Trophoblast cell (in vitro differentiated cells and primary cell): Measurements from ENCODE around the gene OLFM1.

Experiments
- DNase-seq, 2 donors: peaks; one replicate each; pipeline ENCODE4 v3.0.0-alpha.2; 2016
- H2AFZ ChIP-seq: 2 replicates; pipeline ENCODE4 v1.6.1; 2013; ENCODE audit warnings: low read length, moderate library complexity, mild to moderate bottlenecking; ENCODE audit not compliant: insufficient read depth, poor library complexity
- H2AK5ac ChIP-seq: 2 replicates; pipeline ENCODE4 v1.6.1; 2013; ENCODE audit warnings: mild to moderate bottlenecking, low read length
- H2BK120ac ChIP-seq: 2 replicates; pipeline ENCODE4 v1.6.1; 2013; ENCODE audit warnings: low read length, mild to moderate bottlenecking, moderate library complexity; ENCODE audit not compliant: insufficient read depth, poor library complexity
- H2BK12ac ChIP-seq: 2 replicates; pipeline ENCODE4 v1.6.1; 2013; ENCODE audit warnings: mild to moderate bottlenecking, low read length, moderate library complexity
- H2BK5ac ChIP-seq: 2 replicates; pipeline ENCODE4 v1.6.1; 2013; ENCODE audit warnings: low read length, low read depth, moderate library complexity, mild to moderate bottlenecking; ENCODE audit not compliant: poor library complexity
- H3K14ac ChIP-seq: 2 replicates; pipeline ENCODE4 v1.6.1; 2013; ENCODE audit warnings: mild to moderate bottlenecking, low read length
- H3K18ac ChIP-seq: 2 replicates; pipeline ENCODE4 v1.6.1; 2013; ENCODE audit warnings: mild to moderate bottlenecking, low read length
- H3K23ac ChIP-seq: 2 replicates; pipeline ENCODE4 v1.6.1; 2013; ENCODE audit warnings: low read length
- H3K27ac ChIP-seq: 2 replicates; pipeline ENCODE4 v1.5.1; 2013; ENCODE audit warnings: low read depth, mild to moderate bottlenecking, inconsistent platforms, low read length, moderate library complexity
- H3K27me3 ChIP-seq: 2 replicates; pipeline ENCODE4 v1.6.1; 2013; ENCODE audit warnings: inconsistent platforms, mild to moderate bottlenecking, low read length, moderate library complexity; ENCODE audit not compliant: insufficient read depth
- H3K36me3 ChIP-seq, 2 experiments: 1 replicate in 1 of 2; 2 replicates in 1 of 2; pipeline ENCODE4 v1.6.1; 2013; ENCODE audit warnings: low read length in 2 of 2, mild to moderate bottlenecking in 2 of 2, moderate library complexity in 1 of 2; ENCODE audit not compliant: insufficient read depth in 2 of 2, control insufficient read depth in 1 of 2
- H3K4ac ChIP-seq: 2 replicates; pipeline ENCODE4 v1.6.1; 2013; ENCODE audit warnings: low read depth, mild to moderate bottlenecking, low read length, moderate library complexity
- H3K4me1 ChIP-seq, 2 experiments: 1 replicate in 1 of 2; 2 replicates in 1 of 2; pipeline ENCODE4 v1.6.1; 2013; ENCODE audit warnings: low read length in 2 of 2, mild to moderate bottlenecking in 2 of 2, moderate library complexity in 1 of 2; ENCODE audit not compliant: insufficient read depth in 2 of 2, control insufficient read depth in 1 of 2
- H3K4me2 ChIP-seq: 2 replicates; pipeline ENCODE4 v1.6.1; 2013; ENCODE audit warnings: inconsistent platforms, mild to moderate bottlenecking, low read length, moderate library complexity
- H3K4me3 ChIP-seq: 2 replicates; pipeline ENCODE4 v1.5.1; 2013; ENCODE audit warnings: mild to moderate bottlenecking, low read depth, low read length, inconsistent platforms
- H3K79me1 ChIP-seq: one replicate; pipeline ENCODE4 v1.6.1; 2013; ENCODE audit warnings: low read length
- H3K79me2 ChIP-seq: 2 replicates; pipeline ENCODE4 v1.6.1; 2013; ENCODE audit warnings: low read length, mild to moderate bottlenecking; ENCODE audit not compliant: control insufficient read depth, insufficient read depth, poor library complexity
- H3K9ac ChIP-seq: 2 replicates; pipeline ENCODE4 v1.6.1; 2013; ENCODE audit warnings: mild to moderate bottlenecking, low read length
- H3K9me3 ChIP-seq: 2 replicates; pipeline ENCODE4 v1.6.1; 2013; ENCODE audit warnings: low read depth, mild to moderate bottlenecking, control low read depth, inconsistent platforms, low read length; ENCODE audit not compliant: insufficient read depth
- H4K12ac ChIP-seq: 2 replicates; pipeline ENCODE4 v1.6.1; 2013; ENCODE audit warnings: low read depth, mild to moderate bottlenecking, low read length, moderate library complexity
- H4K8ac ChIP-seq: 2 replicates; pipeline ENCODE4 v1.6.1; 2013; ENCODE audit warnings: low read depth, mild to moderate bottlenecking, low read length, moderate library complexity
- H4K91ac ChIP-seq: one replicate; pipeline ENCODE4 v1.6.1; 2013; ENCODE audit warnings: low read depth, mild to moderate bottlenecking, low read length, moderate library complexity
- WGBS: extraction: QIAGEN DNeasy Blood & Tissue Kit; methylation state at CpG from one replicate; pipeline ENCODE4 v1.1.7; 2013; ENCODE audit warnings: missing lambda C conversion rate; ENCODE audit not compliant: insufficient read length, insufficient coverage; ENCODE audit errors: extremely low coverage; 5-methylcytosine and 5-hydroxymethylcytosine counted together

Gene OLFM1

GRCh38 chr9:135135929-135136315 lies 48.5 kb downstream of the OLFM1 start:
- Histone ChIP-seq H2AFZ (no peak overlapping the region), H3K36me3 (no peaks in the 10 kb centered on the region), H3K27ac (no peak overlapping the region), H4K12ac (no peak overlapping the region), H3K18ac (no peak overlapping the region), H3K79me1 (no peaks in the 10 kb centered on the region), H3K27me3 (no peaks in the 10 kb centered on the region), H2BK5ac (no peak overlapping the region), H3K4me2 (no peak overlapping the region), H3K9ac (no peak overlapping the region), H2BK120ac (no peak overlapping the region), H4K91ac (no peak overlapping the region), H2BK12ac (no peak overlapping the region), H3K4me1 (no peaks in the 10 kb centered on the region), H3K23ac (no peak overlapping the region), H3K9me3 (peaks cover 15% of the 10 kb centered on the region), H3K79me2 (no peaks in the 10 kb centered on the region), H2AK5ac (no peak overlapping the region), H3K14ac (no peak overlapping the region), H4K8ac (no peak overlapping the region), H3K4me3 (no peak overlapping the region), H3K4ac (no peak overlapping the region)
- no CpG with 5 or more reads among the region's 6 CpGs for WGBS
- DNase-seq: no peak

GRCh38 chr9:135136481-135136880 lies 49.0 kb downstream of the OLFM1 start:
- H3K4me2 ChIP-seq: no peak overlapping the region
- peaks cover 15% of the 10 kb centered on the region for H3K9me3 ChIP-seq
- H3K36me3 ChIP-seq: no peaks in the 10 kb centered on the region
- no peak overlapping the region for H3K27ac ChIP-seq
- no peak overlapping the region for H2BK12ac ChIP-seq
- WGBS: no CpG with 5 or more reads among the region's 9 CpGs
- H2BK5ac ChIP-seq: no peak overlapping the region
- no peak overlapping the region for H4K8ac ChIP-seq
- no peak overlapping the region for H2BK120ac ChIP-seq
- H3K18ac ChIP-seq: no peak overlapping the region
- no peaks in the 10 kb centered on the region for H3K79me2 ChIP-seq
- H3K14ac ChIP-seq: no peak overlapping the region
- H3K4me3 ChIP-seq: no peak overlapping the region
- H2AFZ ChIP-seq: no peak overlapping the region
- H3K23ac ChIP-seq: no peak overlapping the region
- no peaks in the 10 kb centered on the region for H3K4me1 ChIP-seq
- no peak overlapping the region for H4K91ac ChIP-seq
- no peaks in the 10 kb centered on the region for H3K79me1 ChIP-seq
- no peak overlapping the region for H3K4ac ChIP-seq
- H3K9ac ChIP-seq: no peak overlapping the region
- DNase-seq: no peak
- no peak overlapping the region for H4K12ac ChIP-seq
- no peak overlapping the region for H2AK5ac ChIP-seq
- no peaks in the 10 kb centered on the region for H3K27me3 ChIP-seq

- no peak for DNase-seq
- H3K9ac ChIP-seq: no peak overlapping the region
- H3K4me1 ChIP-seq: no peaks in the 10 kb centered on the region
- H3K4me2 ChIP-seq: no peak overlapping the region
- H4K91ac ChIP-seq: no peak overlapping the region
- H2AK5ac ChIP-seq: no peak overlapping the region
- H3K18ac ChIP-seq: no peak overlapping the region
- WGBS: no CpG with 5 or more reads among the region's 18 CpGs
- H3K27me3 ChIP-seq: no peaks in the 10 kb centered on the region
- no peak overlapping the region for H2BK5ac ChIP-seq
- no peak overlapping the region for H4K8ac ChIP-seq
- H4K12ac ChIP-seq: no peak overlapping the region
- H3K79me2 ChIP-seq: no peaks in the 10 kb centered on the region
- no peak overlapping the region for H2AFZ ChIP-seq
- no peak overlapping the region for H3K4me3 ChIP-seq
- no peaks in the 10 kb centered on the region for H3K79me1 ChIP-seq
- H3K27ac ChIP-seq: no peak overlapping the region
- H2BK120ac ChIP-seq: no peak overlapping the region
- no peaks in the 10 kb centered on the region for H3K36me3 ChIP-seq
- H3K23ac ChIP-seq: no peak overlapping the region
- no peak overlapping the region for H3K4ac ChIP-seq
- no peak overlapping the region for H2BK12ac ChIP-seq
- H3K9me3 ChIP-seq: peaks cover 17% of the 10 kb centered on the region
- no peak overlapping the region for H3K14ac ChIP-seq
Observed at GRCh38 chr9:135136991-135137832, 49.7 kb downstream of the OLFM1 start.

DNA sequence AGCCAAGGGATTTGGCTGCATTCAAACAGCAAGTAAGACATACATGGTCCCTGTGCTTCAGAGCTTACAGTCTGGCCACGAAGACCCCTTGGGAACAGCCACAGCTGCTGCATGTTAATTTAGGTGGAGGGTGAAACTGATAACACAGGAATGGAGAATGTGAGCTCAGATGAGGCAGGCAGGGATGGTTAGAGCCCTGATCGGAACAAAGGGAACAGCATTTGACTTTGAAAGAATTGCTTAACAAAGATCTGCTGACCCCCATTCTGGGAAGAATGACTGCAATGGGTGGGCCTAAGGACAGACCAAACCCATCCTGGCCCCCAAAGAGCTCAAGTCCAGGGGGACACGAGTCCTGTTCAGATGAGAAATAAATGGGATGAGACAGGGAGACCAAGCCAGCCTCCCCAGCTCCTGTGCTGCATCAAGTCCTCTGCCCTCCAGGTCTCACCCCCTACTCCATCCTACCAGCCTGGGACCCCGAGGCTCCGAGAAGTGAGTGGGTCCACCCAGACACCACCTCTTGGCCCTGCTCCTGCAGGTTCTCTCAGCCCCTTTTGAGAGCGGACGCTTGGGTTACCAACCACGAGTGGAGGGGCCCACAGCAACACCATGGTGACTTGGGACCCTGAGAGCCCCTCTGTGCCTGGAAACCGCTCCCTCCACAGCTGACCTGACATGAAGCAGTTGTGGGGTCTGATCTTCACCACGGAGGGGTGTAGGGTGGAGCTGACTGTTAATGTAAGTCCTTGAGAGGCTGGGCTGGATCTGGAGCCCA lies 50.8 kb downstream of the OLFM1 start:
- Histone ChIP-seq H2AFZ (no peak overlapping the region), H3K4me2 (no peak overlapping the region), H3K79me2 (no peaks in the 10 kb centered on the region), H4K12ac (no peak overlapping the region), H3K4me3 (no peak overlapping the region), H2BK12ac (no peak overlapping the region), H2AK5ac (no peak overlapping the region), H3K18ac (no peak overlapping the region), H3K4ac (no peak overlapping the region), H3K27ac (no peak overlapping the region), H3K9me3 (peaks cover 17% of the 10 kb centered on the region), H3K36me3 (no peaks in the 10 kb centered on the region), H3K79me1 (no peaks in the 10 kb centered on the region), H3K27me3 (no peaks in the 10 kb centered on the region), H2BK5ac (no peak overlapping the region), H3K23ac (no peak overlapping the region), H3K9ac (no peak overlapping the region), H4K91ac (no peak overlapping the region), H2BK120ac (no peak overlapping the region), H4K8ac (no peak overlapping the region), H3K4me1 (no peaks in the 10 kb centered on the region), H3K14ac (no peak overlapping the region)
- DNase-seq: no peak
- WGBS: no CpG with 5 or more reads among the region's 10 CpGs
